HS-27A (cell line): ENCODE measurements around the gene TCF4.
A peak's percentile ranks its signal among the peaks of the same experiment; 100 is the strongest.

Source experiments
- DNase-seq: peaks from one replicate; pipeline ENCODE4 v3.0.0-alpha.2; 2012; ENCODE audit warnings: low read depth, missing footprints

TCF4 gene

GRCh38 chr18:55546851-55547704 lies 40.9 kb downstream of the TCF4 start:
- DNase-seq: no peak

GRCh38 chr18:55544014-55544413 lies 44.0 kb downstream of the TCF4 start:
- DNase-seq: no peak

- no peak for DNase-seq
Measured at GRCh38 chr18:55543130-55543704, 44.8 kb downstream of the TCF4 start.

GRCh38 chr18:55541571-55541970 lies 46.4 kb downstream of the TCF4 start:
- DNase-seq: no peak

GRCh38 chr18:55539240-55539639 lies 48.8 kb downstream of the TCF4 start:
- DNase-seq: no peak

- DNase-seq: no peak
Measured at GRCh38 chr18:55534996-55535395, 53.0 kb downstream of the TCF4 start.

- DNase-seq: no peak
Measured at GRCh38 chr18:55534547-55534946, 53.4 kb downstream of the TCF4 start.

GRCh38 chr18:55530166-55530565 lies 57.8 kb downstream of the TCF4 start:
- DNase-seq: no peak

GRCh38 chr18:55529581-55529980 lies 58.4 kb downstream of the TCF4 start:
- no peak for DNase-seq

- no peak for DNase-seq
Measured at GRCh38 chr18:55525845-55526244, 62.1 kb downstream of the TCF4 start.

GRCh38 chr18:55524353-55525073 lies 63.5 kb downstream of the TCF4 start:
- DNase-seq: no peak

GRCh38 chr18:55523001-55523400 lies 65.0 kb downstream of the TCF4 start:
- DNase-seq: no peak

GRCh38 chr18:55522011-55522410 lies 66.0 kb downstream of the TCF4 start:
- no peak for DNase-seq

- DNase-seq: no peak
Measured at GRCh38 chr18:55517055-55517454, 70.9 kb downstream of the TCF4 start.

GRCh38 chr18:55515941-55516710 lies 71.9 kb downstream of the TCF4 start:
- DNase-seq: no peak

GRCh38 chr18:55515214-55515613 lies 72.8 kb downstream of the TCF4 start:
- DNase-seq: no peak

GRCh38 chr18:55513161-55513560 lies 74.8 kb downstream of the TCF4 start:
- no peak for DNase-seq

GRCh38 chr18:55511277-55511676 lies 76.7 kb downstream of the TCF4 start:
- no peak for DNase-seq

- DNase-seq: no peak
Measured at GRCh38 chr18:55510809-55511208, 77.2 kb downstream of the TCF4 start.

- DNase-seq: peak; percentile 68
Measured at GRCh38 chr18:55509631-55510324, 78.2 kb downstream of the TCF4 start.

GRCh38 chr18:55508651-55509050 lies 79.3 kb downstream of the TCF4 start:
- DNase-seq: no peak

- no peak for DNase-seq
Measured at GRCh38 chr18:55506074-55506473, 81.9 kb downstream of the TCF4 start.
